ENCODE measurements around the gene CLEC10A. TPM values are rescaled to one million over a fixed set of nuclear protein-coding genes. Genes with fewer than 3 reads are reported as not detected.
A peak's percentile ranks its signal among the peaks of the same experiment; 100 is the strongest.
"Not testable (repeated sequence)": the region's sequence is repeated elsewhere in the genome, so short reads cannot be mapped to it uniquely, and the experiment has no call there.

Gene CLEC10A
- total RNA-seq, 3 donors from 2014 or later: 2.8 to 15.8 (median 2.9) TPM

DNA sequence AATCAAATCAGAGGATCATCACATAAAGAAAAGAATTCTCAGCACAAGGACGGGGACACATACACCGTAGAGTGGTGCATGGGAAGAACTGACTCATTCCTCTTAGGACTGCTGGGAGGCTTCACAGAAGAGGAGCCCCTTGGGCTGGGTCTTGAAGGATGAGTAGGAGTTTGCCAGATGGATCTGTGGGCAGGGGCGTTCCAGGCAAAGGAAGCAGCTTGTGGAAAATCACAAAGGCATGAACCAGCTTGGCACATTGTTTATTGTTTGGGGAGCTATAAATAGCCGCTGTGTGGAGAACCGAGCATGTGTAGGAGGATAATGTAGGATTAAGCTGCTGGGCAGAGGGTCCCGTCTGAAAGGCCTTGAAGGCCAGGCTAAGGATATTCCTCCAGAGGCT, 31.1 kb downstream of the CLEC10A start:
- no peaks in the 10 kb centered on the region for H3K4me1 ChIP-seq
- no peaks in the 10 kb centered on the region for H3K27me3 ChIP-seq
- DNase-seq (ENCODE audit: low spot score in 2 of 2): no peak
- no peaks in the 10 kb centered on the region for H3K36me3 ChIP-seq
- no peaks in the 10 kb centered on the region for H3K9me3 ChIP-seq
- intact Hi-C loops (cut with DNase I; ENCODE audit: low total_unique reads): no loop called here
- no peak overlapping the region for H3K27ac ChIP-seq
- H3K4me3 ChIP-seq: no peak overlapping the region
- TF ChIP-seq POLR2A (IDR thresholded peaks at IDR 0.05) (no peak), POLR2AphosphoS5 (IDR thresholded peaks at IDR 0.05) (no peak), CTCF (IDR thresholded peaks at IDR 0.05) (no peak)

GRCh38 chr17:7047566-7047965, 32.5 kb downstream of the CLEC10A start:
- no peaks in the 10 kb centered on the region for H3K36me3 ChIP-seq
- H3K9me3 ChIP-seq: no peaks in the 10 kb centered on the region
- no peak for DNase-seq (ENCODE audit: low spot score in 2 of 2)
- intact Hi-C loops (cut with DNase I; ENCODE audit: low total_unique reads): no loop called here
- no peaks in the 10 kb centered on the region for H3K27me3 ChIP-seq
- no peak overlapping the region for H3K4me3 ChIP-seq
- no peak for TF ChIP-seq POLR2A (IDR thresholded peaks at IDR 0.05)
- no peak for TF ChIP-seq CTCF (IDR thresholded peaks at IDR 0.05)
- TF ChIP-seq POLR2AphosphoS5 (IDR thresholded peaks at IDR 0.05): no peak
- H3K27ac ChIP-seq: no peak overlapping the region
- H3K4me1 ChIP-seq: peaks cover 3 to 6% of the 10 kb centered on the region in 2 donors

DNA sequence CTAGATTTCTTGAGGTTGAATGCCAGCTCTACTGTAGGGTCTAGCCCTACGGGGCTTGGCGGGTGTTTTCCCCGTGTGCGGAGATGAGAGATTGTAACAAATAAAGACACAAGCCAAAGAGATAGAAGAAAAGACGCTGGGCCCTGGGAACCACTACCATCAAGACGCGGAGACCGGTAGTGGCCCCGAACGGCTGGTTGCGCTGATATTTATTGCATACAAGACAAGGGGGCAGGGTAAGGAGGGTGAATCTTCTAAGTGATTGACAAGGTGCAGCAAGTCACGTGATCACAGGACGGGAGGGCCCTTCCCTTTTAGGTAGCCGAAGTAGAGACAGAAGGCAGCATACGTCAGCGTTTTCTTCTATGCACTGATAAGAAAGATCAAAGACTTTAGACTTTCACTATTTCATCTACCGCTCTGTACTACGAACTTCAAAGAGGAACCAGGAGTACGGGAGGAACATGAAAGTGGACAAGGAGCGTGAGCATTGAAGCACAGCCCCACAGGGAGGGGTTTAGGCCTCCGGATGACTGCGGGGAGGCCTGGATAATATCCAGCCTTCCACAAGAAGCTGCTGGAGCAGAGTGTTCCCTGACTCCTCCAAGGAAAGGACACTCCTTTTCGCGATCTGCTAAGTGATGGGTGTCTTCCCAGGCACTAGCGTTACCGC, 33.2 kb downstream of the CLEC10A start:
- Histone ChIP-seq H3K4me3 (peak overlapping the region; percentile 19 to 50 (median 24)), H3K27ac (peak overlapping the region; percentile 85 to 89), H3K4me1 (peaks cover 5 to 12% of the 10 kb centered on the region in 2 donors)
- intact Hi-C loops (cut with DNase I; ENCODE audit: low total_unique reads); H3K9me3 ChIP-seq; H3K36me3 ChIP-seq; H3K27me3 ChIP-seq: not testable (repeated sequence)
- DNase-seq (ENCODE audit: low spot score in 2 of 2): peak in 1 of 2 donors; percentile 41

DNA sequence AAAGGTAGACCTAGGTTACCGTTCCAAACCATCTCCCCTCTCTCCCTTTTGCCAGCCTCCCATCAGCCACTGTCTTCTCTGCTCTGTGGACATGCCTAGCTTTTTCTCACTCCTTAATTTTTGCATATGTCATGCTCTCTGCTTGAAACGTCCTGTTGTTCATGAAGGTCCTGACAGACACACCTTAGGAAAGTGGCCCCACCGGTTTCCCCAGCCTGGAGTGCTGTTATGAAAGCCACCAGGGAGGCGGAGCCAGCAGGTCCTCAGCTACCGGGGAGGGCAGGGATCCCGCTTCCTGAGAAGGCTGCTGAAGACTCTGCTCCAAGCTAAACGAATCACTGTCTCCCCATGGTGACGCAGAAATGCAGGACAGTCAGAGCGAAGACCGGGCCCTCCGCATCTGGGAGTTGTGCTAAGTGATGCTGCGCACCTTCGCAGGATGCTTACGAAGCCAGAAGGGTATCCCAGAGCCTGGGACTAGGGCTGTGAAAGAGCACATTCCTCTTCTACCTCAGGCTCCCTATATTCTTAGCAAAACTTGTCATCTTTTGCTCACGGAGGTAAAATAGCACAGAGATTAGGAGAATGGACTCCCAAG, 33.8 kb downstream of the CLEC10A start:
- Histone ChIP-seq H3K4me1 (peaks cover 5 to 12% of the 10 kb centered on the region in 2 donors), H3K27me3 (no peaks in the 10 kb centered on the region), H3K36me3 (no peaks in the 10 kb centered on the region), H3K4me3 (peak overlapping the region in 2 of 3 donors; percentile 24 to 50), H3K27ac (peak overlapping the region; percentile 85 to 89), H3K9me3 (no peaks in the 10 kb centered on the region)
- TF ChIP-seq POLR2A (IDR thresholded peaks at IDR 0.05) (no peak), CTCF (IDR thresholded peaks at IDR 0.05) (no peak), POLR2AphosphoS5 (IDR thresholded peaks at IDR 0.05) (peak in 1 of 3 donors; percentile 64)
- DNase-seq (ENCODE audit: low spot score in 2 of 2): peak; percentile 92
- intact Hi-C loops (cut with DNase I; ENCODE audit: low total_unique reads): no loop called here

DNA sequence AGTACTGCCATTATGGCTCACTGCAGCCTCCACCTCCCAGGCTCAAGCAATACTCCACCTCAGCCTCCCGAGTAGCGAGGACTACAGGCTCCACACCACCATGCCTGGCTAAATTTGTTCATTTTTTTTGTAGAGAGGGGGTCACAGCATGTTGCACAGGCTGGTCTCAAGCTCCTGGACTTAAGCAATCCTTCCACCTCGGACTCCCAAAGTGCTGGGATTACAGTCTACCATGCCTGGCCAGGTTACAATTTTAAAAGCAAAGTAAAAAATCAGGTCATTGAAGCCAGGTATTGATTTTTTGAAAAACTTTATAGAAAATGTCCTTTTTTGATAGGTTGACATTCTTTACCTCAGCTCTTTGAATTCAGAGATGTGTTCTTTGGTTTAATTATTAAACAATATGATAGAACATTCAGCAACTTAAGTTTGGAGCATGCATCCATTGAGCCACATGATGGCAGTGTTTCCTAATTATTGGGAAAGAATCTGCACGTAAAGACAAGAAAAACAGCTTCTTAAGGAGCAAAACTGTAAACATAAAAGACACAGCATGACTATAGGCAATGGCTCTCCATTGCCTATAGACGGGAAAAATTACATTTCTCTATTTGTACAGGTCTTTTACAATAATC, 34.4 kb downstream of the CLEC10A start:
- intact Hi-C loops (cut with DNase I; ENCODE audit: low total_unique reads): no loop called here
- DNase-seq (ENCODE audit: low spot score in 2 of 2): no peak
- no peaks in the 10 kb centered on the region for H3K9me3 ChIP-seq
- H3K4me3 ChIP-seq: peak overlapping the region in 2 of 3 donors; percentile 24 to 50
- TF ChIP-seq POLR2A (IDR thresholded peaks at IDR 0.05): no peak
- TF ChIP-seq CTCF (IDR thresholded peaks at IDR 0.05): peak; percentile 68 to 93 (median 89)
- peaks cover 5 to 12% of the 10 kb centered on the region in 2 donors for H3K4me1 ChIP-seq
- H3K36me3 ChIP-seq: no peaks in the 10 kb centered on the region
- H3K27ac ChIP-seq: peak overlapping the region; percentile 85 to 89
- H3K27me3 ChIP-seq: no peaks in the 10 kb centered on the region
